Measurements from ENCODE around the gene PHACTR1.
"Not testable (repeated sequence)": the region's sequence is repeated elsewhere in the genome, so short reads cannot be mapped to it uniquely, and the experiment has no call there.

The PHACTR1 gene

DNA sequence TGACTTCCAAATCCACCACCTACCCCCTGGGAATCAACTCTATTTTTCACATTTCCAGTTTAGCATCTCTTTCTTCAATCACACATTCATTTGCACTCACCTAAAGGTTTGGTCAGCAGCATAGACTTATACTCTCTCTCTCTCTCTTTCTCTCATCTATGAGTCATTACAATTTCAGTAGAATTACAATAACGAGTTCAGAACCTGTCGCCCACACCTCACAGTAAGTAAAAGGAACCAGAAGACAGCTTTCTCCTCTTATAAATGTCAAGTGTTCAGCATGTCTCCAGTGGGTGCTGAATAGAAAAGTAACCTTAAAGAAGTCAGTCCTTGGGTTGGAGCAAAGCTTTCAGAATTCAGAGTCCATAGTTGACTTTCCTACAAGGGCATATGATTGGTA lies 1.1 kb upstream of the PHACTR1 start:
- no peaks in the 10 kb centered on the region for H3K9me3 ChIP-seq (ENCODE audit: control insufficient read depth, insufficient read depth, low read length)
- H3K27me3 ChIP-seq (ENCODE audit: control insufficient read depth, insufficient read depth, low read length), result no peaks in the 10 kb centered on the region
- no peak overlapping the region for H3K27ac ChIP-seq (ENCODE audit: low read length)
- WGBS (ENCODE audit: insufficient coverage, insufficient read length), result no CpG with 5 or more reads among the region's 2 CpGs
- no peak for DNase-seq (ENCODE audit: low read depth, low spot score)
- no peaks in the 10 kb centered on the region for H3K36me3 ChIP-seq (ENCODE audit: control insufficient read depth, insufficient read depth, low read length)
- peaks cover 3% of the 10 kb centered on the region; the same call in 1 of the 2 replicates for H3K4me1 ChIP-seq (ENCODE audit: control insufficient read depth, insufficient read depth, low read length)
- no peak overlapping the region for H3K4me3 ChIP-seq (ENCODE audit: low read length)

DNA sequence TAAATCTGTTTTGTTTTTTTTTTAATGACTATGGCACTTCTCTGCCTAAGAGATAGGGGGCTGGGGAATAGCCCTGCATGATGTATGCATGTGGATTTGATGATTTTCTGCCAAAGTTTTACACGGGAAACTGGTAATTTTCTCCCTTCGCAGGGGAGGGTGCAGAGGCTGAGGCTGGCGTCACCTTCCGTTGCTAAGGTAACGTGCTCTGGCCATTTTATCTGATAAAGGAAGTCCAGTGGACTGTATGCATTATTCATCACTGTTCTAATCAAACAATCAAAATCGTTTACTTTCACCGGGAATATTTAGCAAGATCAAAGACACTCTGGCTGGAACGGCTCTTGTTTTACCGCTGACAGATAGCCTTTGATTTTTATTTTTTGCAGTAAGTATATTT lies 789 bp downstream of the PHACTR1 start:
- no CpG with 5 or more reads among the region's 9 CpGs for WGBS (ENCODE audit: insufficient coverage, insufficient read length)
- H3K9me3 ChIP-seq (ENCODE audit: control insufficient read depth, insufficient read depth, low read length), result no peaks in the 10 kb centered on the region

DNA sequence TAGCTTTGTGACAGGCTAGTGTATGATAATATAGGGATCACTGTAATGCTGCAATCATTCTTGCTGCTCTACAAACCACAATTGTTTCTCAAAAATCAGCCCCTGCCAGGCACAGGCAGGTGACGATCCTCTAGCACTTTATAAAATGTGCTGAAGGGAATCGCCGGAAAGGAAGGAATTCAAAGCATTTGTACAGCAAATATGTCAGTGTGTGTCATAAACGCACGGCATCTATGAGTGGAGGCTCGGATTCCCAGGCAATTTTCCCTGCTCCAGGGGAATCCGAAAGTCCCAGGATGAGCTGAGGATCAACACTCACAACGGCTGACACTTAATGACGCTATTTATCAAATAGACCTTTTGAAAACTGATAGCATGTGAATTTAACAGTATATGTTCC lies 1.4 kb downstream of the PHACTR1 start:
- WGBS (ENCODE audit: insufficient coverage, insufficient read length), result no CpG with 5 or more reads among the region's 9 CpGs
- Histone ChIP-seq H3K9me3 (ENCODE audit: control insufficient read depth, insufficient read depth, low read length) (no peaks in the 10 kb centered on the region), H3K36me3 (ENCODE audit: control insufficient read depth, insufficient read depth, low read length) (no peaks in the 10 kb centered on the region), H3K4me1 (ENCODE audit: control insufficient read depth, insufficient read depth, low read length) (peaks cover 3% of the 10 kb centered on the region; the same call in 1 of the 2 replicates), H3K27ac (ENCODE audit: low read length) (no peak overlapping the region), H3K4me3 (ENCODE audit: low read length) (no peak overlapping the region), H3K27me3 (ENCODE audit: control insufficient read depth, insufficient read depth, low read length) (no peaks in the 10 kb centered on the region)
- no peak for DNase-seq (ENCODE audit: low read depth, low spot score)

More for the DNA sequence above, 789 bp downstream of the PHACTR1 start:
- H3K4me1 ChIP-seq (ENCODE audit: control insufficient read depth, insufficient read depth, low read length), result peaks cover 3% of the 10 kb centered on the region; the same call in 1 of the 2 replicates
- H3K27ac ChIP-seq (ENCODE audit: low read length), result no peak overlapping the region
- no peak overlapping the region for H3K4me3 ChIP-seq (ENCODE audit: low read length)
- no peaks in the 10 kb centered on the region for H3K27me3 ChIP-seq (ENCODE audit: control insufficient read depth, insufficient read depth, low read length)
- DNase-seq (ENCODE audit: low read depth, low spot score), result no peak
- H3K36me3 ChIP-seq (ENCODE audit: control insufficient read depth, insufficient read depth, low read length), result no peaks in the 10 kb centered on the region

DNA sequence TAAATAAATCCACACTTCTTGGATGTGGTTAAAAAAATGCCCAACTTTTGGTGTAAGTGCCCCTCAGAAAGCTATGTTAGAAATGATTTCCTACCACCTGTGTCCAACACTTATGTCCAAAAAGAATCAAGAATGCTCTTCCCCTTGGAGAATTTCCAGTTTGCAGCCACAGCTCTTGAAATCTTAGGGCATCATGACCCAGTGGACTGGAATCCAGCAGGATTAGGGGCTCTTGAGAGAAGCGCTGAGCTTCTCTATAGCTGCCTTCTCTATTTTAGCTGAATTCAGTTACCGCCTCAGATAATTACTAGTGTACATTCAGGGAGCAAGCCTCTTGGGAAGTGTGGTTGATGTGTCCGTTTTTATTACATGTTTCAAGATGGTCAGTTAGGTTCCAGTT lies 2.5 kb downstream of the PHACTR1 start:
- Histone ChIP-seq H3K27ac (ENCODE audit: low read length) (no peak overlapping the region), H3K4me1 (ENCODE audit: control insufficient read depth, insufficient read depth, low read length) (peaks cover 3% of the 10 kb centered on the region; the same call in 1 of the 2 replicates), H3K36me3 (ENCODE audit: control insufficient read depth, insufficient read depth, low read length) (no peaks in the 10 kb centered on the region), H3K4me3 (ENCODE audit: low read length) (no peak overlapping the region), H3K27me3 (ENCODE audit: control insufficient read depth, insufficient read depth, low read length) (no peaks in the 10 kb centered on the region), H3K9me3 (ENCODE audit: control insufficient read depth, insufficient read depth, low read length) (no peaks in the 10 kb centered on the region)
- no CpG with 5 or more reads among the region's 3 CpGs for WGBS (ENCODE audit: insufficient coverage, insufficient read length)
- DNase-seq (ENCODE audit: low read depth, low spot score), result no peak

DNA sequence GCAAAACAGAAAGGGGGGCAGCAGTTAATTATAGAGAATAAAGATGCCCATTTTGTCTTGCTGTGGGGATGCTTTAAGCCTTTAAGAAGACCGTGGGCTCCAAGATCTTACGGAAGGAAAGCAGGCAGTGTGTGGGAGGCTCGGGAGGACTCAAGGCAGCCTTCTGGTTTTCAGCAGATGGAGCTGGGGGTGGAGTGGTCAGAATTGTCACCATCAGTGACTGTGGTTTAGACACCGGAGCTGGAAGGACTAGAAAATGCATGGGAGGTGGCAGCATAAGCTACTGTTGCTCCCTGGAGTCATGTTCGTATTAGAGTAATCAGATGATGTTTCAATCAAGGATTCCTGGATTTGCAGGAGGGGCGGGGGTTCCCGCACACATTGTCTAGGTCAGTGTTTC lies 3.7 kb downstream of the PHACTR1 start:
- H3K27ac ChIP-seq (ENCODE audit: low read length), result no peak overlapping the region
- no peaks in the 10 kb centered on the region for H3K9me3 ChIP-seq (ENCODE audit: control insufficient read depth, insufficient read depth, low read length)
- no peaks in the 10 kb centered on the region for H3K27me3 ChIP-seq (ENCODE audit: control insufficient read depth, insufficient read depth, low read length)
- WGBS (ENCODE audit: insufficient coverage, insufficient read length), result no CpG with 5 or more reads among the region's 7 CpGs
- H3K4me3 ChIP-seq (ENCODE audit: low read length), result no peak overlapping the region
- DNase-seq (ENCODE audit: low read depth, low spot score), result no peak
- peaks cover 3% of the 10 kb centered on the region; the same call in 1 of the 2 replicates for H3K4me1 ChIP-seq (ENCODE audit: control insufficient read depth, insufficient read depth, low read length)
- H3K36me3 ChIP-seq (ENCODE audit: control insufficient read depth, insufficient read depth, low read length), result no peaks in the 10 kb centered on the region

DNA sequence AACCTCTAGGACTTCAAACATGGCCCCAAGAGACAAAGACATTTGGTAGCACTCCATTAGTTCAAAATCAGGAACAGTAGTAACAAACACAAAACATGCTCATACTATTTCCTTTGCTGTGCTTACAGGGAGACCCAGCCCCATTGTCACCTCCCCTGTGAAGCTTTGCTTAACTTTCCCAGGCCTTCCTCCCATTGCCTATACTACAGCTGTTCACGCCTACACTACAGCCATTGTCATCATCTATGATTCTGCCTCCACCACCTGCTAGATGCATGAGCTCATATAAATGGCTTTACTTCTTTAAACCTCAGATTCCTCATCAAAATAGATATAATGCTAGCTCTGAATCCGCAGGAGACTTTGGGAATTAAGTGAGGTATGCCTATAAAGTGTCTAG lies 8.7 kb downstream of the PHACTR1 start:
- H3K4me1 ChIP-seq (ENCODE audit: control insufficient read depth, insufficient read depth, low read length), result 0 out of 2 replicates have a peak, but pooled peaks cover 2% of the 10 kb centered on the region
- H3K27ac ChIP-seq (ENCODE audit: low read length), result no peak overlapping the region
- no peaks in the 10 kb centered on the region for H3K9me3 ChIP-seq (ENCODE audit: control insufficient read depth, insufficient read depth, low read length)
- no peaks in the 10 kb centered on the region for H3K36me3 ChIP-seq (ENCODE audit: control insufficient read depth, insufficient read depth, low read length)
- H3K27me3 ChIP-seq (ENCODE audit: control insufficient read depth, insufficient read depth, low read length), result no peaks in the 10 kb centered on the region
- no peak overlapping the region for H3K4me3 ChIP-seq (ENCODE audit: low read length)
- WGBS (ENCODE audit: insufficient coverage, insufficient read length), result no CpG with 5 or more reads among the region's 2 CpGs
- DNase-seq (ENCODE audit: low read depth, low spot score), result no peak

DNA sequence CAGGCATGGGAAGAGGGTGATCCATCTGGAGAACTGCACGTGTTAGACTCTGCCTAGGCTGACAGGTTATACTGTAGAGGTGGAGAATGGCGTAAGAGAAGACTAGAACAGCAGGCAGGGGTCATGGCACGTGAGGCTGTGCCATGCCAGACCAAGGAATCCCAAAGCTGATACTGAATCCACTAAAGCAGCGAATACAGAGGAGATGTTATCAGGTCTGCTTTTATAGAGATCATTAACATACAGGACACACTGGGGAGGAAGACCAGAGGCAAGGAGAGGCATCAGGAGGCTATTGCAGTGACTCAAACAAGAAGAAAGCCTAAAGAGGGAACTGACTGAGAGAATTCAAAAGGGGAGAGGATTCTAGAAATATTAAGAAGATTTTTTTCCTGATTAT lies 12.9 kb downstream of the PHACTR1 start:
- Histone ChIP-seq H3K27me3 (ENCODE audit: control insufficient read depth, insufficient read depth, low read length) (no peaks in the 10 kb centered on the region), H3K27ac (ENCODE audit: low read length) (no peak overlapping the region), H3K9me3 (ENCODE audit: control insufficient read depth, insufficient read depth, low read length) (no peaks in the 10 kb centered on the region), H3K36me3 (ENCODE audit: control insufficient read depth, insufficient read depth, low read length) (no peaks in the 10 kb centered on the region), H3K4me1 (ENCODE audit: control insufficient read depth, insufficient read depth, low read length) (0 out of 2 replicates have a peak, but pooled peaks cover 2% of the 10 kb centered on the region), H3K4me3 (ENCODE audit: low read length) (no peak overlapping the region)
- DNase-seq (ENCODE audit: low read depth, low spot score), result no peak
- no CpG with 5 or more reads among the region's 4 CpGs for WGBS (ENCODE audit: insufficient coverage, insufficient read length)

DNA sequence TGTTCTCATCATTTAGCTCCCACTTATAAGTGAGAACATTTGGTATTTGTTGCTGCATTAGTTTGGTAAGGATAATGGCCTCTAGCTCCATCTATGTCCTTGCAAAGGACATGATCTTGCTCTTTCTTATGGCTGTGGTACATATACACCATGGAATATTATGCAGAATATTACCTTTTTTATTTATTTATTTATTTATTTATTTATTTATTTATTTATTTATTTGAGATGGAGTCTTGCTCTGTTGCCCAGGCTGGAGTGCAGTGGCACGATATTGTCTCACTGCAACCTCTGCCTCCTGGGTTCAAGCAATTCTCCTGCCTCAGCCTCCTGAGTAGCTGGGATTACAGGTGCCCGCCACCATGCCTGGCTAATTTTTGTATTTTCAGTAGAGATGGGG lies 14.2 kb downstream of the PHACTR1 start:
- H3K27me3 ChIP-seq (ENCODE audit: control insufficient read depth, insufficient read depth, low read length), result not testable (repeated sequence)
- WGBS (ENCODE audit: insufficient coverage, insufficient read length), result no CpG with 5 or more reads among the region's 2 CpGs

DNA sequence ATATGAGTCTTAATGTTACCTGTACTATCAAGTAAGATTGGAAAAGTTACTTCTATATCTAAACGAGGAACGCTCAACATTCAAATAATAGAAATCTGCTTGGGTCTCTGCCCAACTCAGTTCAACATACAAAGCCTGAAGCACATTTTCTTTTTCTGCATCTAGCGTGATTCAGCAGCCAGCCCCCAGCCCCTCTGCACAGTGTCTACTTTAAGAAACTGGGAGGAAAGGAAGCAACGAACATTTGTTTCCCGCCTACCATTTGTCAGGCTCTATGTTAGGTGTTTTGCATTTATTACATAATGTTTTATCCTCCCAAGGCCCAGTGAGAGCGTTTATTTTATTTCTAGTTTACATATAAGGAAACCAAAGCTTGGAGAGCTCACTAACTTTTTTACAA lies 17.3 kb downstream of the PHACTR1 start:
- 0 out of 2 replicates have a peak, but pooled peaks cover 2% of the 10 kb centered on the region for H3K4me1 ChIP-seq (ENCODE audit: control insufficient read depth, insufficient read depth, low read length)
- no peak for DNase-seq (ENCODE audit: low read depth, low spot score)
- no peak overlapping the region for H3K27ac ChIP-seq (ENCODE audit: low read length)
- H3K4me3 ChIP-seq (ENCODE audit: low read length), result no peak overlapping the region
- H3K27me3 ChIP-seq (ENCODE audit: control insufficient read depth, insufficient read depth, low read length), result no peaks in the 10 kb centered on the region
- no peaks in the 10 kb centered on the region for H3K9me3 ChIP-seq (ENCODE audit: control insufficient read depth, insufficient read depth, low read length)
- no peaks in the 10 kb centered on the region for H3K36me3 ChIP-seq (ENCODE audit: control insufficient read depth, insufficient read depth, low read length)
- WGBS (ENCODE audit: insufficient coverage, insufficient read length), result no CpG with 5 or more reads among the region's 6 CpGs

More for the DNA sequence above, 14.2 kb downstream of the PHACTR1 start:
- not testable (repeated sequence) for H3K36me3 ChIP-seq (ENCODE audit: control insufficient read depth, insufficient read depth, low read length); H3K27ac ChIP-seq (ENCODE audit: low read length); H3K4me3 ChIP-seq (ENCODE audit: low read length); DNase-seq (ENCODE audit: low read depth, low spot score); H3K9me3 ChIP-seq (ENCODE audit: control insufficient read depth, insufficient read depth, low read length); H3K4me1 ChIP-seq (ENCODE audit: control insufficient read depth, insufficient read depth, low read length)

DNA sequence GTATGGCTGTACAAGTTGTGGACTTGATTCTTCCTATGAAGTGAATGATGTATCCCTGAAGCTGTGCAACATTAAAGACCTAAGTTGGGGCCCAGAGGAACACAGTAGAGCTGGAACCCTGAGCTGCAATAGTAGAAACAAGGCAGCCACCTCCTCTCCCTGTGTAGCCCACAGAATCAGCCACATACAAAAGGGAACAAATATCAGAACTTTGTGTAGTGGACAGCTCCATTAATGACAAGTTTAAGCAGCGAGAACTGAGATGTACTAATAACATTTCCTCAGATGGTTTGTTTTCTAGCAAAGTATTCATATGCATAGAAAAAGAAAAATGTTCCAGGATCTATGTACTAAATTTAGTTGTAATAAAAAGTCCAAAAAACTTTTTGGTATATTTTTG lies 19.2 kb downstream of the PHACTR1 start:
- no peak overlapping the region for H3K4me3 ChIP-seq (ENCODE audit: low read length)
- no CpG with 5 or more reads among the region's 1 CpG for WGBS (ENCODE audit: insufficient coverage, insufficient read length)

DNA sequence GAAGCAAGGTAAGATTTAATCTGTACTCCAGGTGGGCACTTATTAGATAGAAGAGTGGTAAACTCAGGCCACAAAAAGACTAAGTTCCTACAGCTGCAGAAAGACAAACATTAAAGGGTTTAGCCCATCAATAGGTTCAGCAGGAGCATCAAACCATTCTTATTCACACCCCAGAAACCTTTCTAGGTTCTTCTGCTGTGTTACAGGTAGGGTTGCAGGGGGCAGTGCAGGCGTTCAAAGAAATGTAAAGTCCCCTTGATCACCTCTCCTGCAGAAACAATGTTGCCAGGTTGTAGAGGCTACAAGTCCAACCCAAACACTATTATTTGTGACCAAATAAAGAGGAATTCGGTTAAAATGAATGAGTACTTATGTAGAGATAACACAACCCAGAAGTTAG lies 31.8 kb downstream of the PHACTR1 start:
- H3K27me3 ChIP-seq (ENCODE audit: control insufficient read depth, insufficient read depth, low read length), result no peaks in the 10 kb centered on the region
- no CpG with 5 or more reads among the region's 2 CpGs for WGBS (ENCODE audit: insufficient coverage, insufficient read length)
- peak overlapping the region; percentile 80; the same call in 1 of the 2 replicates for H3K4me3 ChIP-seq (ENCODE audit: low read length)

More for the DNA sequence above, 19.2 kb downstream of the PHACTR1 start:
- Histone ChIP-seq H3K4me1 (ENCODE audit: control insufficient read depth, insufficient read depth, low read length) (no peaks in the 10 kb centered on the region), H3K27me3 (ENCODE audit: control insufficient read depth, insufficient read depth, low read length) (no peaks in the 10 kb centered on the region), H3K27ac (ENCODE audit: low read length) (no peak overlapping the region), H3K36me3 (ENCODE audit: control insufficient read depth, insufficient read depth, low read length) (no peaks in the 10 kb centered on the region), H3K9me3 (ENCODE audit: control insufficient read depth, insufficient read depth, low read length) (no peaks in the 10 kb centered on the region)
- no peak for DNase-seq (ENCODE audit: low read depth, low spot score)

More for the DNA sequence above, 31.8 kb downstream of the PHACTR1 start:
- DNase-seq (ENCODE audit: low read depth, low spot score), result no peak
- Histone ChIP-seq H3K9me3 (ENCODE audit: control insufficient read depth, insufficient read depth, low read length) (no peaks in the 10 kb centered on the region), H3K27ac (ENCODE audit: low read length) (no peak overlapping the region), H3K36me3 (ENCODE audit: control insufficient read depth, insufficient read depth, low read length) (no peaks in the 10 kb centered on the region), H3K4me1 (ENCODE audit: control insufficient read depth, insufficient read depth, low read length) (peaks cover 1% of the 10 kb centered on the region; the same call in 1 of the 2 replicates)
